Testis (tissue), 3 donors: Measurements from ENCODE around the gene FAIM2. TPM values are rescaled to one million over a fixed set of nuclear protein-coding genes. Genes with fewer than 3 reads are reported as not detected.

ENCODE experiments used
- DNase-seq: peaks from one replicate; pipeline ENCODE4 v3.0.0-alpha.2; 2019
- H3K27ac ChIP-seq, 2 donors: fragments of 200-600 bp; sonication (generic); one replicate each; pipeline ENCODE4 v1.5.1; 2019
- H3K27me3 ChIP-seq: fragments of 200-600 bp; sonication (generic); one replicate; pipeline ENCODE4 v1.5.1; 2019
- H3K36me3 ChIP-seq: fragments of 200-600 bp; sonication (generic); one replicate; pipeline ENCODE4 v1.5.1; 2017; ENCODE audit warnings: low read depth; ENCODE audit errors: missing control alignments
- H3K4me1 ChIP-seq: fragments of 200-600 bp; sonication (generic); one replicate; pipeline ENCODE4 v1.5.1; 2019
- H3K4me3 ChIP-seq, 2 donors: fragments of 200-600 bp; sonication (generic); one replicate each; pipeline ENCODE4 v1.5.1; 2017 to 2019
- H3K9me3 ChIP-seq: fragments of 200-600 bp; sonication (generic); one replicate; pipeline ENCODE4 v1.5.1; 2017
- CTCF ChIP-seq, 3 experiments: fragments of 450-650 bp in 2 of 3; fragments of 200-600 bp in 1 of 3; sonication (generic) in 1 of 3; IDR thresholded peaks; one replicate each; pipeline ENCODE4 v1.5.1; 2016 to 2019; ENCODE audit warnings: antibody characterized with exemption in 3 of 3, mild to moderate bottlenecking in 2 of 3, moderate library complexity in 1 of 3
- POLR2A ChIP-seq: fragments of 450-650 bp; IDR thresholded peaks from one replicate; pipeline ENCODE4 v1.6.1; 2017; ENCODE audit warnings: antibody characterized with exemption, mild to moderate bottlenecking, moderate library complexity
- WGBS, 2 donors: methylation state at CpG; one replicate each; pipeline ENCODE4 v1.1.5; 2018; 5-methylcytosine and 5-hydroxymethylcytosine counted together
- intact Hi-C: fragments of 100-400 bp; cut with DNase I; formaldehyde crosslinking; loops from one replicate; pipeline ENCODE4 v1.15.1; 2023; ENCODE audit warnings: low total_unique reads
- polyA plus RNA-seq: library from polyadenylated mRNA; stranded (reverse); fragments of 350-450 nt; fragmentation: Illumina TruSeq; extraction: RNeasy Lipid Tissue Mini Kit (QIAGEN cat#74804); gene quantifications from one replicate; pipeline ENCODE4 v1.2.3, GENCODE V29; 2014; ENCODE audit warnings: low read depth, low replicate concordance; ENCODE audit not compliant: insufficient read depth
- total RNA-seq, 2 donors: library from RNA; depleted of rRNA; stranded (reverse); fragments of >200 nt; gene quantifications; one replicate each; pipeline ENCODE4 v1.2.3, GENCODE V29; 2016

FAIM2 gene
- total and polyA plus RNA-seq, 3 donors from 2014 or later = 14.6 to 67.5 (median 15.3) TPM

GRCh38 chr12:49823350-49823749 is 80.3 kb downstream of the FAIM2 start:
- H3K4me1 ChIP-seq = peaks cover 51% of the 10 kb centered on the region
- no peaks in the 10 kb centered on the region for H3K27me3 ChIP-seq
- whole genome bisulfite sequencing, 2 donors = 57 to 67% methylated on average over 1 of the region's 1 CpG
- intact Hi-C loops = no loop called here
- no peak overlapping the region for H3K27ac ChIP-seq
- DNase-seq = no peak
- no peaks in the 10 kb centered on the region for H3K36me3 ChIP-seq
- no peak for TF ChIP-seq CTCF (IDR thresholded peaks at IDR 0.05)
- TF ChIP-seq POLR2A = no peak
- H3K4me3 ChIP-seq = no peak overlapping the region
- no peaks in the 10 kb centered on the region for H3K9me3 ChIP-seq

- intact Hi-C loops = no loop called here
- Histone ChIP-seq H3K4me1 (peaks cover 46% of the 10 kb centered on the region), H3K27ac (no peak overlapping the region), H3K4me3 (no peak overlapping the region), H3K36me3 (no peaks in the 10 kb centered on the region), H3K9me3 (no peaks in the 10 kb centered on the region), H3K27me3 (no peaks in the 10 kb centered on the region)
- TF ChIP-seq CTCF (IDR thresholded peaks at IDR 0.05) = no peak
- TF ChIP-seq POLR2A = no peak
- DNase-seq = no peak
- WGBS, 2 donors = 58 to 71% methylated on average over 10 of the region's 10 CpGs
These were observed 82.1 kb downstream of the FAIM2 start for GRCh38 chr12:49821373-49822287.

GRCh38 chr12:49819786-49820185 is 83.9 kb downstream of the FAIM2 start:
- Histone ChIP-seq H3K4me3 (no peak overlapping the region), H3K9me3 (no peaks in the 10 kb centered on the region), H3K27me3 (no peaks in the 10 kb centered on the region), H3K27ac (no peak overlapping the region), H3K36me3 (no peaks in the 10 kb centered on the region), H3K4me1 (peaks cover 31% of the 10 kb centered on the region)
- DNase-seq = no peak
- 38 to 42% methylated on average over 2 of the region's 2 CpGs for WGBS, 2 donors
- no peak for TF ChIP-seq CTCF (IDR thresholded peaks at IDR 0.05)
- TF ChIP-seq POLR2A = no peak
- intact Hi-C loops = no loop called here

GRCh38 chr12:49818241-49818895 is 85.3 kb downstream of the FAIM2 start:
- no peak for DNase-seq
- no peaks in the 10 kb centered on the region for H3K9me3 ChIP-seq
- no peaks in the 10 kb centered on the region for H3K36me3 ChIP-seq
- no peak for TF ChIP-seq POLR2A
- H3K4me3 ChIP-seq = no peak overlapping the region
- no peak overlapping the region for H3K27ac ChIP-seq
- WGBS, 2 donors = 84 to 85% methylated on average over 7 of the region's 7 CpGs
- intact Hi-C loops = no loop called here
- H3K4me1 ChIP-seq = peaks cover 17% of the 10 kb centered on the region
- H3K27me3 ChIP-seq = no peaks in the 10 kb centered on the region

Other genes with a start within 250 kb of the FAIM2 start
- 10 to 100 TPM; 40.5 to 73.5 TPM for gene FMNL3, start 196.5 kb downstream of the FAIM2 start, total RNA-seq
- 26.0 TPM for gene FMNL3, start 196.5 kb downstream of the FAIM2 start, polyA plus RNA-seq
- 100 to 1,000 TPM; 407 to 440 TPM for gene TMBIM6, start 162.3 kb downstream of the FAIM2 start, total RNA-seq
- gene TMBIM6, start 162.3 kb downstream of the FAIM2 start, polyA plus RNA-seq = 618 TPM
- gene NCKAP5L, start 75.5 kb downstream of the FAIM2 start, total RNA-seq = 10 to 100 TPM; 63.5 to 79.7 TPM
- 22.0 TPM for gene NCKAP5L, start 75.5 kb downstream of the FAIM2 start, polyA plus RNA-seq
- gene BCDIN3D, start 60.8 kb downstream of the FAIM2 start, total RNA-seq = 1 to 10 TPM; 5.1 to 5.8 TPM
- gene BCDIN3D, start 60.8 kb downstream of the FAIM2 start, polyA plus RNA-seq = 4.9 TPM
- gene AQP2, start 46.8 kb upstream of the FAIM2 start, total RNA-seq = 1 to 10 TPM in 1 of 2 donors, under 1 TPM in 1; 0.79 to 1.9 TPM
- 1.1 TPM for gene AQP2, start 46.8 kb upstream of the FAIM2 start, polyA plus RNA-seq
- 100 to 1,000 TPM; 128 to 134 TPM for gene AQP5, start 58.0 kb upstream of the FAIM2 start, total RNA-seq
- 414 TPM for gene AQP5, start 58.0 kb upstream of the FAIM2 start, polyA plus RNA-seq
- 1 to 10 TPM; 1.7 to 2.2 TPM for gene AQP6, start 69.0 kb upstream of the FAIM2 start, total RNA-seq
- gene AQP6, start 69.0 kb upstream of the FAIM2 start, polyA plus RNA-seq = 3.1 TPM
- 10 to 100 TPM; 48.1 to 60.6 TPM for gene RACGAP1, start 121.6 kb upstream of the FAIM2 start, total RNA-seq
- gene RACGAP1, start 121.6 kb upstream of the FAIM2 start, polyA plus RNA-seq = 118 TPM
- gene ASIC1, start 153.7 kb upstream of the FAIM2 start, total RNA-seq = 1 to 10 TPM; 1.9 to 3.5 TPM
- gene ASIC1, start 153.7 kb upstream of the FAIM2 start, polyA plus RNA-seq = 2.7 TPM
- 10 to 100 TPM; 87.6 to 99.0 TPM for gene SMARCD1, start 181.4 kb upstream of the FAIM2 start, total RNA-seq
- gene SMARCD1, start 181.4 kb upstream of the FAIM2 start, polyA plus RNA-seq = 67.3 TPM
- gene GPD1, start 200.1 kb upstream of the FAIM2 start, total RNA-seq = 1 to 10 TPM; 2.1 to 2.4 TPM
- 3.1 TPM for gene GPD1, start 200.1 kb upstream of the FAIM2 start, polyA plus RNA-seq
- 10 to 100 TPM; 38.7 to 54.9 TPM for gene COX14, start 208.3 kb upstream of the FAIM2 start, total RNA-seq
- gene COX14, start 208.3 kb upstream of the FAIM2 start, polyA plus RNA-seq = 50.2 TPM